GM23248 (cell line): ENCODE results near the gene CENPP.

ENCODE experiments used
- EZH2 ChIP-seq: fragments of 200-600 bp; sonication (generic); IDR thresholded peaks from 2 replicates; pipeline ENCODE4 v1.6.1; 2018; ENCODE audit warnings: antibody characterized with exemption, mild to moderate bottlenecking; ENCODE audit not compliant: insufficient read depth, poor library complexity, severe bottlenecking
- EZH2phosphoT487 ChIP-seq: fragments of 200-600 bp; sonication (generic); IDR thresholded peaks from 2 replicates; pipeline ENCODE4 v1.6.1; 2018; ENCODE audit warnings: antibody characterized with exemption, moderate library complexity, mild to moderate bottlenecking, low read depth; ENCODE audit not compliant: insufficient read depth

GRCh38 chr9:92605224-92605623 lies 279.5 kb downstream of the CENPP start:
- no peak for TF ChIP-seq EZH2
- TF ChIP-seq EZH2phosphoT487, result no peak
